22Rv1 (cell line): Measurements from ENCODE around the gene C14orf132.

Source experiments
- H3K27ac ChIP-seq: fragments of 450-650 bp; 2 replicates; pipeline ENCODE4 v1.5.1; 2017
- ZFX ChIP-seq: fragments of 450-650 bp; IDR thresholded peaks from 2 replicates; pipeline ENCODE4 v1.6.1; 2017; ENCODE audit warnings: antibody characterized with exemption, borderline replicate concordance
- TF ChIP-seq, protein P1 (sequence below): fragments of 450-650 bp; IDR thresholded peaks from 2 replicates; pipeline ENCODE4 v1.5.1; 2017; ENCODE audit warnings: mild to moderate bottlenecking

Gene C14orf132

DNA sequence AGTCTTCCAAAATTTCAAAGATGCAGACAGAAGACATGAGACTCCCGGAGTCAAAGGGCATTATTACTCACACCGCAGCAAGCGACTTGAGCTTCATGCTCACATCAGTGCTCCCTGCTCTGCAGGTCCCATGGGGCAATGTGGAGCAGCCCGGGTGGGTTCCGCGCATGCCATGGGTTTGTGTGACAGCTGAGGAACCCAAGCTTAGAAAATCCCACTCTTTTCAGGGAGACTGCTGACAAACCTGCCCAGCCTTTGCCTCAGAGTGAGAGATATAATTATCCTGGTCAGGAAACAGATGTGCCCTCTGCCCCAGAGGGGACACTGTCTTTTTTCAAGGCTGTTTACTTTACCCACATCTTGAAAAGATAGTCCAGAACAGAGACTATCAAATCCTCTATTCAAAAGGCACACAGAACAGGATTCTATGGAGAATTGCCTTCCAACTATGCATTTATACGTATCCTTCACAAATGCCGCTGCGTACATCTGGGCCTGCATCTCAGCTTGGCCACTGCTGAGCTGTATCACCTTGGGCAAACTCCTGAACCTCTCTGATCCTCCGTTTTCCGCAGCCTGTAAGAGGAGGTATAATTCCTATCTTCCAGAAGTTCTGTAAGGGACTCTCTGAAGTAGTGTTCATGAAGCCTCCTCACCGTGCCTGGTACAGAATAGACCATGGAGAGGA, 16.0 kb downstream of the C14orf132 start:
- no peak overlapping the region for H3K27ac ChIP-seq
- no peak for TF ChIP-seq ZFX
- TF ChIP-seq, protein P1, sequence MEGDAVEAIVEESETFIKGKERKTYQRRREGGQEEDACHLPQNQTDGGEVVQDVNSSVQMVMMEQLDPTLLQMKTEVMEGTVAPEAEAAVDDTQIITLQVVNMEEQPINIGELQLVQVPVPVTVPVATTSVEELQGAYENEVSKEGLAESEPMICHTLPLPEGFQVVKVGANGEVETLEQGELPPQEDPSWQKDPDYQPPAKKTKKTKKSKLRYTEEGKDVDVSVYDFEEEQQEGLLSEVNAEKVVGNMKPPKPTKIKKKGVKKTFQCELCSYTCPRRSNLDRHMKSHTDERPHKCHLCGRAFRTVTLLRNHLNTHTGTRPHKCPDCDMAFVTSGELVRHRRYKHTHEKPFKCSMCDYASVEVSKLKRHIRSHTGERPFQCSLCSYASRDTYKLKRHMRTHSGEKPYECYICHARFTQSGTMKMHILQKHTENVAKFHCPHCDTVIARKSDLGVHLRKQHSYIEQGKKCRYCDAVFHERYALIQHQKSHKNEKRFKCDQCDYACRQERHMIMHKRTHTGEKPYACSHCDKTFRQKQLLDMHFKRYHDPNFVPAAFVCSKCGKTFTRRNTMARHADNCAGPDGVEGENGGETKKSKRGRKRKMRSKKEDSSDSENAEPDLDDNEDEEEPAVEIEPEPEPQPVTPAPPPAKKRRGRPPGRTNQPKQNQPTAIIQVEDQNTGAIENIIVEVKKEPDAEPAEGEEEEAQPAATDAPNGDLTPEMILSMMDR, result no peak

DNA sequence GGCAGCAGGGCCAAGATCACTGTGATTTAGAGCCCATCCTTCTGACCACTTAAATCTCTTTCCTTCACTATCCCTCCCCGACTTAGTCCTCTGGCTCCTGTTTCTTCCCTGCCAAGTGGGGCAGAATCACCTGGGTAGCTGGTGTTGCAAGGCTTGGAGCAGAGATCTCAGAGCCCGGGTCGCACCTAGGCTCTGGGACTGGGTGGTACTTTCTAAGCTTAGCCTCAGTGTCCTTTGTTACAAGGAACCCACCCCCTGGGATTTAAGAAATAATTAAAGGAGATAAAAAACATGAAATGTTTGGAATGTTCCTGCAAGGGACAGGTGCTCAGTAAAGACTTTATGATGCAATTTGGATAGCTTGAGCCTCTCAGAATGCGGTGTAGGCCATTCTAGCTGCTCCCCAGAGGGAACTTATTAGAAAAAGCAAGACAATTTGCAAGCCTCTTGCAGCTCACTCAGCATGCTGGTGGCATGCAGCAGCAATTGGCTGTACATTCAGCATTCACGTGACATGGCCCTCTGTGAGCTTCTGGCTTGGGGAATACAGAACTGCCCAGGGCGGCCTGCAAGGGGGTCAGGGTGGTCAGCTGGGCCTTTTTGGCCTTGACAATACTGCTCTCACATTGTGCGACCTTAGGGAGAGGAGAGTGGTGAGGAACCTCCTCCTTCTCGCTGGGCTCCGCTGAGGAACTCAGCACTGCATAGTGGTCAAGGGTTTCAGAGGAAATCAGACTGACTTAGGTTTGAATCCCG, 16.8 kb downstream of the C14orf132 start:
- TF ChIP-seq, protein P1, result no peak
- TF ChIP-seq ZFX, result no peak

DNA sequence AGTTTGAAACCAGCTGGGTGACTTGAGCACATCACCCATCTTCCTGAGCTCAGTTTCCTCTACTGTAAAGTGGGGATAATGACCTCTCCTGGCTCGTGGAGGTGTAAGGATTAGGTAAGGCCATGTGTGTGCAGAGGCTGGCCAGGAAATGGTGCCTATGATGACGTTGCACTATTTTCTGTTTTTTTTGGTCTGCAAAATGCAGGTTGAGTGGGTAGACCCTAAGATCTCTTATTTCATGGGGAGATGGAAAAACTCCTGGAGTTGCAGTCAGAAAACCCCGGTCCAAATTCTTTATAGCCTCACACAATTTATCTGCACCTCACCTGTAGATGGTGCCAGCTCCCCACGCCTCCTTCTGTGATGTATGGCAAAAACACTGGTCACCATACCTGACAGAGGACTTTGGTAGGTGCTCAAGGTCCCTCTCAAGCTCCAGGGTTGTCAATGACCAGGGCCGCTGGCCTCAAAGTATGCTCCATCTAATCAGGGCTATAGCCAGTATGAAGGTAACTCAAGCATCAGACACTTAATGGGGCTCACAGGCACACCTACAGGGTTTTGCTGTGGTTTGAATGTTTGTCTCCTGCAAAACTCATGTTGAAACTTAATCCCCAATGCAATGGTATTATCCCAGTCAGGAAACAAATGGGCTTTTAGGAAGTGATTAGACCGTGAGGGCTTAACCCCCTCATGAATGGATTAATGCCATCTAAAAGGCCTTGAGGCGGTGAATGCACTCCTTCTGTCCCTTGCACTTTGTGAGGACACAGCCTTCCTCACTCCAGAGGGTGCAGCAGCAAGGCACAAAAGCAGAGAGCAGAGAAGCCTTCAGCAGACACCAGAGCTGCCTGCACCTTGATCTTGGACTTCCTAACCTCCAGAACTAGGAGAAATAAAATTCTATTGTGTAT, 17.6 kb downstream of the C14orf132 start:
- no peak overlapping the region for H3K27ac ChIP-seq
- TF ChIP-seq, protein P1, result peak; percentile 16; the same call in 1 of the 2 replicates
- TF ChIP-seq ZFX, result no peak

More for the DNA sequence above, 16.8 kb downstream of the C14orf132 start:
- no peak overlapping the region for H3K27ac ChIP-seq

DNA sequence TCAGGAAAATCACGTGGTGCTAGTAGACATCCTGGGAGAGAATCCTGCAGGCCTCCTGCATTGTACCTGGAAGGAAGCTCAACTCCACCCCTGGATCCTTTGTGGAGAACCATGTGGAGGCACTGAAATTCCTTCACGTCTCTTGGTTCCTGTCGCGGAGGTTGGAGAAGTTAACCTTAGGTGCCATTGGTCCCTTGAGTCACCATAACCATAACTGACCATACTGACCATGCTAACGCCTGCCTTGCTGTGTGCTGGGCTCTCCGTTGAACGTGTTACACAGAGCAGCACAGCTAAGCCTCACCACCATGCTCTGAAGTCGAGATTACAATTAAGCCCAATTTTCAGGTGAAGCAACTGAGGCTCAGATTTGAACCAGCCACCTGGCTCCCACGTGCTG, 18.6 kb downstream of the C14orf132 start:
- TF ChIP-seq ZFX, result no peak
- TF ChIP-seq, protein P1, result no peak

DNA sequence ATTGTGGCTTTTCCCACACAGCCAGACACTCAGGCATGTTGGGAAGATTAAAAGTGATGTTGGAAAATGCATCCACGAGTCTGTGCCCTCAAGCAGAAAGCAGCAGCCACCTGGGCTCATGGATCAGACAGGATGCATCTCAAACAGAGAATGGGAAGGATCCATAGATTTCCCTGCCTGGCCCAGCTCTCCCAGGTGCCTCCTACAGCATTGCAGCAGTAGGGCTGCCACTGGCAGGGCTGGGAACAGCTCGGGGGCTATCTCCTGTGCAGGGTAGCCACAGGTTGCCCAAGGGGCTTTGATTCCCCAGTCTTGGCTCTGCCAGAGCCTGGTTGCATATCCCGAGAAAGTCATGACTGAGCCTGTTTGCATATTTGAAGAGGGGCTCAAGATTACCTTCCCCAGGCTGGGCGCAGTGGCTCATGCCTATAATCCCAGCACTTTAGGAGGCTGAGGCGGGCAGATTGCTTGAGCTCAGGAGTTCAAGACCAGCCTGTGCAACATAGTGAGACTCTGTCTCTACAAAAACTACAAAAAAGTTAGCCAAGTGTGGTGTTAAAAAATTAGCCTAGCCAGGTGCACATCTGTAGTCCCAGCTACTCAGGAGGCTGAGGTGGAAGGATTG, 19.5 kb downstream of the C14orf132 start:
- no peak overlapping the region for H3K27ac ChIP-seq

More for the DNA sequence above, 18.6 kb downstream of the C14orf132 start:
- no peak overlapping the region for H3K27ac ChIP-seq

DNA sequence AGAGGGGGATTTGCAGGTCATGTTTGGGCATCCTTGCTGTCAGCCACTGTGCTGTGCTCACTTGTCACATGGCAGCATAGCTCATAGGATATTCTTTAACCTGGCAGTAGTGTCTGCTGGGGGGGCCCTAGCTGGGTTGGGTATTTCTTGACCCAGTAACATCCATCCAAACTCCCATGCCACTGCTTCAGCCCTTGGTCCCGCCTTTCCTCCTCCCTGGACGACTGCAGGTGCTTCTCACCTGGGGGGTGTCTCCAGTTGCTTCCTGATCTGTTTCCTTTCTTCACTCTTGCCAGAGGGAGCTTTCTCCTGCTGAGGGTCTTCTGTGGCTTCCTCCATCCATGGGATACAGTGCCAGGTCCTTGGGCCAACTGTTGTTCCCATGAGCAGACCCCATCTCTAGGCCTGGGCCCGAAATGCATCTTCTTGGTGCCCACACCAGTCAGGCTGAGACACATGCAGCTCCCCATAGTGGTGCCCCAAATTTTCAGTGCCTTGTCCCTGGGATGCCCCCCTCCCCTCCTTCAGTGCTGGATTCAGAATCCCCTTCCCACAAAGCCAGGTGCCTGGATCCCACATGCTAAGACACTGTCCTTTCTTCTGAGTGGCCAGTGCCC, 20.5 kb downstream of the C14orf132 start:
- TF ChIP-seq, protein P1, result no peak
- TF ChIP-seq ZFX, result no peak
- H3K27ac ChIP-seq, result no peak overlapping the region

More for the DNA sequence above, 19.5 kb downstream of the C14orf132 start:
- no peak for TF ChIP-seq ZFX
- TF ChIP-seq, protein P1, result no peak
